Mucosa of descending colon (tissue), 3 donors: ENCODE results near the gene RPL6. TPM values are rescaled to one million over a fixed set of nuclear protein-coding genes. Genes with fewer than 3 reads are reported as not detected.

Source experiments
- ATAC-seq: fragments of 200-7000 bp; cut with Tn5 transposase; one replicate; pipeline ENCODE4 v1.9.1; 2020; ENCODE audit warnings: mild to moderate bottlenecking, moderate library complexity
- DNase-seq, 3 donors: peaks; one replicate each; pipeline ENCODE4 v3.0.0-alpha.2; 2020
- H3K36me3 ChIP-seq: fragments of 200-600 bp; one replicate; pipeline ENCODE4 v1.8.0; 2021; ENCODE audit warnings: low read depth, mild to moderate bottlenecking
- H3K4me1 ChIP-seq: fragments of 200-600 bp; one replicate; pipeline ENCODE4 v1.8.0; 2021; ENCODE audit warnings: low read depth, mild to moderate bottlenecking
- H3K4me3 ChIP-seq: fragments of 200-600 bp; one replicate; pipeline ENCODE4 v1.8.0; 2021; ENCODE audit warnings: mild to moderate bottlenecking
- H3K9me3 ChIP-seq: fragments of 200-600 bp; one replicate; pipeline ENCODE4 v1.8.0; 2021; ENCODE audit warnings: mild to moderate bottlenecking
- CTCF ChIP-seq: fragments of 200-600 bp; IDR thresholded peaks from one replicate; pipeline ENCODE4 v1.8.0; 2022; ENCODE audit warnings: antibody characterized with exemption, mild to moderate bottlenecking
- intact Hi-C, 2 donors: fragments of 100-400 bp; cut with DNase I in 1 of 2; cut with micrococcal nuclease in 1 of 2; formaldehyde crosslinking; loops; one replicate each; pipeline versions ENCODE4 v1.11.0 to v1.11.1; 2022; cut with DNase I, micrococcal nuclease
- total RNA-seq, 3 donors: library from RNA; stranded (reverse); fragmentation: NEBNext Ultra II Directional in 2 of 3; extraction: Animal tissue kit (Norgen Biotek cat#: 25700) in 2 of 3; gene quantifications; one replicate each; pipeline versions ENCODE4 v1.2.1 to v1.2.4, GENCODE V29; 2021 to 2023
- donor health status: DM: no; HTN: no; CAD: no; lungs with moderate emphysema.
- donor health status: DM: no; HTN: no; CAD: no.
- donor health status: DM: no; HTN: yes; CAD: no.

RPL6 gene
- total RNA-seq, 3 donors from 2014 or later = 860 to 921 (median 894) TPM

DNA sequence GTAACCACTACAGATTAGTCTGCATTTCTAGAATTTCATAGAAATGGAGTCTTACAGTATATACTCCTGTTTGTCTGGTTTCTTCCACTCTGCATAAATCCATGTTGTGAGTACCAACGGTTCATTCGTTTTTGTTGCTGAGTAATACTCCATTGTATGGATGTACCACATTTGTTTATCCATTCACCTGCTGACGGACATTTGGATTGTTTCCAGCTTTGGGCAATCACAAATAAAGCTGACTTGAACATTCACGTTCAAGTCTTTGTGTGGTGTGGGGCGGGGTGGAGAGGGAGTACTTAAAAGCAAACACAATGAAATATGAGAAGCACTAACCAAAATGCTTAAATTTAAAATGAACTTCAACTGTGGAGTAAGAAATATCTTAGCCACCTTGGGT is 34.3 kb downstream of the RPL6 start:
- Histone ChIP-seq H3K9me3 (no peaks in the 10 kb centered on the region), H3K4me1 (peaks cover 10% of the 10 kb centered on the region), H3K4me3 (no peak overlapping the region), H3K36me3 (no peaks in the 10 kb centered on the region)
- TF ChIP-seq CTCF = no peak
- DNase-seq = no peak
- ATAC-seq = no peak
- intact Hi-C loops = no loop called here

DNA sequence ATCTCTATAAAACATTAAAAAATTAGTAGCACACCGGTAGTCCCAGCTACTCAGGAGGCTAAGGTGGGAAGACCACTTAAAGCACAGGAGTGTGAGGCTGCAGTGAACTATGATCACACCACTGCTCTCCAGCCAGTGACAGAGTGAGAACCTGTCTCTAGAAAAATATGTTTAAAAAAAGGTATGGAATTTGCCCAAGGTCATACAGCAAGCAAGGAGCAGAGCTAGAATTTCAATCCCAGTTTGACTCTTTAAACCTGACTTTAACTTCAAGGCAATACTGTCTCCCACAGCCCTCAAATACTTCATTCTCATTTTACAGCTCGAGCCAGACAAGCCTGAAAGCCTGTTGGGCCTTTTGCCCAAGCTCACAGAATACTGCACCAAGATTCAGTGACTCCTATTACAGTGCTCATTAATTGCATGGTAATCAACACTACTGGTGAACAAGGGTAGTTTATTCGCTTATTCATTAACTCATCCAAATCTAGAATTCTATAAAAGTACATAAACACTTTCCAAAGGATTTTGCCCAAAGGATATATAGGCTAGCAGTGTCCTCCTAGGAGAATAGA is 35.2 kb downstream of the RPL6 start:
- Histone ChIP-seq H3K4me1 (peaks cover 3% of the 10 kb centered on the region), H3K9me3 (no peaks in the 10 kb centered on the region), H3K4me3 (no peak overlapping the region), H3K36me3 (no peaks in the 10 kb centered on the region)
- TF ChIP-seq CTCF = no peak
- no peak for ATAC-seq
- intact Hi-C loops = no loop called here
- no peak for DNase-seq

DNA sequence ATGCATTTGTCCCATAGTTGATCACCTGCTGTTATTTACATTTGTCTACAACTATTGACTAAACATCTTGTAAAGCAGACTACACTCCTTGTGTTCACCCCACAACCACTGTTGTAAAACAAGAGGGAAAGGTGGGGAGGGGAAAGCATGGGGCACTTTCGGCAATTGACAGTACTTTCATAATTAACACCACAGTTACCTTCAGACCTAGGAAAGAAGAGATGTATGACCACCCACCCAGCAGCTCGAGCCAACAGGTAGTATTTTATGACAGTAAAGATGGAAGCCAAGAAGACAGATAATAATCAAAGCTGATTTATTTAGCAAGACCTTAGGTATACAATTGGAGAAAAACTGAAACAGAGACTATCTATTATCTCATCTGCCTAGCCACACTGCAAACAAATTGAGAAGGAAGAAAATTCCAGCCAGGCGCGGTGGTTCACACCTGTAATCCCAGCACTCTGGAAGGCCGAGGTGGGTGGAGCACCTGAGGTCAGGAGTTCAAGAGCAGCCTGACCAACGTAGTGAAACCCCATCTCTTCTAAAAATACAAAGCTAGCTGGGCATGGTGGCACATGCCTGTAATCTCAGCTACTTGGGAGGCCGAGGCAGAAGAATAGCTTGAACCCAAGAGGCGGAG is 38.4 kb downstream of the RPL6 start:
- intact Hi-C loops = no loop called here
- Histone ChIP-seq H3K4me1 (no peaks in the 10 kb centered on the region), H3K4me3 (no peak overlapping the region), H3K9me3 (no peaks in the 10 kb centered on the region), H3K36me3 (no peaks in the 10 kb centered on the region)
- ATAC-seq = peak; percentile 58
- TF ChIP-seq CTCF = no peak
- DNase-seq = no peak

DNA sequence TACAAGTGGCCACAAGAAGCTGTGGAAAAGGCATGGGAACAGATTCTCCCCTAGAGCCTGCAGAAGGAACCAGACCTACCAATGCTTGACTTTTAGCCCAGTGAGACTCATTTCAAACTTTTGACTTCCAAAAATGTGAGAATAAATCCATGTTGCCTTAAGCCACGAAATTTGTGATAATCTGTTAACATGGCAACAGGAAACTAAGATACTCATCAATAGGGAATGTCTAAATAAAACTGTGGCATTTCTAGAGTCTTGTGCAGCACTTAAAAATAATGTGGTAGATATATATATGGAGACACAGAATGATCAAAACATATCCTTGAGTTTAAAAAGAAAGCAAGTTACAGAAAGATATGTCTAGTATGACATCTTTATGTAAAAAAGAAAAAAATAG is 39.2 kb downstream of the RPL6 start:
- H3K9me3 ChIP-seq = no peaks in the 10 kb centered on the region
- H3K36me3 ChIP-seq = no peaks in the 10 kb centered on the region
- DNase-seq = no peak
- no peak for TF ChIP-seq CTCF
- no peak for ATAC-seq
- H3K4me1 ChIP-seq = no peaks in the 10 kb centered on the region
- intact Hi-C loops = no loop called here
- H3K4me3 ChIP-seq = no peak overlapping the region

DNA sequence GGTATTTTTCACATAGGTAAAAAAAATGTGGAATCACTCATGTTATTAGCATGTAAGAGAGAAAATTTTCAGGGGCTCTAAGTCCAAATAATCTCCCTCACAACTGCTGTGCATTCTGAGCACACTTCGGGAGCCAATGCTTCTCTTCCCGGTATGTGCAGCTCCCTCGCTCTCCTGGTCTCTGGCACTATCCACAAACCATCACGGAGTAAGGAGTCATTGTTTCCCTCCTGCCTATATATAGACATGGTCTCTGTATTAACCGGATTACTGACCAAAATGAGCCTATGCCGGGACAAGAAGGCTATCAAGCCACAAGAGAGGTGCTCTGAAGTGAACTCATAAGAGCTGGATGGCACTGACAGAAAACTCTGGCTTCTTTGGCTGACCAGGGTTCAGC is 40.5 kb downstream of the RPL6 start:
- intact Hi-C loops = no loop called here
- no peak overlapping the region for H3K4me3 ChIP-seq
- DNase-seq = no peak
- no peak for ATAC-seq
- no peaks in the 10 kb centered on the region for H3K4me1 ChIP-seq
- H3K9me3 ChIP-seq = no peaks in the 10 kb centered on the region
- H3K36me3 ChIP-seq = no peaks in the 10 kb centered on the region
- no peak for TF ChIP-seq CTCF

GRCh38 chr12:112367965-112368364 is 41.4 kb downstream of the RPL6 start:
- Histone ChIP-seq H3K9me3 (no peaks in the 10 kb centered on the region), H3K4me1 (no peaks in the 10 kb centered on the region), H3K36me3 (no peaks in the 10 kb centered on the region), H3K4me3 (no peak overlapping the region)
- intact Hi-C loops = no loop called here
- DNase-seq = no peak
- TF ChIP-seq CTCF = no peak
- ATAC-seq = no peak
